ENCODE results near the gene SVBP. TPM values are rescaled to one million over a fixed set of nuclear protein-coding genes. Genes with fewer than 3 reads are reported as not detected.

SVBP gene
- total and polyA plus RNA-seq, 2 donors (not counting 3 experiments of a cell fraction or from before 2014, with no cell fraction given), result 18.1 to 24.1 TPM

GRCh38 chr1:42762269-42762668, 54.9 kb downstream of the SVBP start:
- H3K9me1 ChIP-seq (replicated peaks; ENCODE audit: control insufficient read depth, extremely low read depth, insufficient read depth, low read length), result no peaks in the 10 kb centered on the region
- H3K9ac ChIP-seq (replicated peaks; ENCODE audit: extremely low read depth, insufficient read depth, low read length), result no peak overlapping the region
- FAIRE-seq, result no peak
- H3K79me2 ChIP-seq (ENCODE audit: control insufficient read depth, insufficient read depth, low read length), result peaks cover 43% of the 10 kb centered on the region
- no peak overlapping the region for H3K27ac ChIP-seq (ENCODE audit: insufficient read depth, low read depth, low read length)
- no peak overlapping the region for H3K4me3 ChIP-seq (replicated peaks in 1 of 3; ENCODE audit: insufficient read depth in 1 of 3, low read depth in 1 of 3, low read length in 3 of 3)
- ChIA-PET POLR2A (no interaction called here), CTCF (no interaction called here)
- intact Hi-C loops (cut with micrococcal nuclease) (no loop called here), dilution Hi-C loops (cut with MboI; ENCODE audit: extremely low pct_ligation_motif_present, low sequenced_read_pairs) (no loop called here)
- BruUV-seq (replicated peaks), result no TSS peak
- no peak overlapping the region for H3K4me2 ChIP-seq (ENCODE audit: insufficient read depth, low read length)
- H2AFZ ChIP-seq (ENCODE audit: low read depth, low read length), result no peak overlapping the region
- H3K4me1 ChIP-seq (ENCODE audit: control insufficient read depth, extremely low read depth, insufficient read depth, low read length), result peaks cover 13% of the 10 kb centered on the region
- TF ChIP-seq, protein P1, sequence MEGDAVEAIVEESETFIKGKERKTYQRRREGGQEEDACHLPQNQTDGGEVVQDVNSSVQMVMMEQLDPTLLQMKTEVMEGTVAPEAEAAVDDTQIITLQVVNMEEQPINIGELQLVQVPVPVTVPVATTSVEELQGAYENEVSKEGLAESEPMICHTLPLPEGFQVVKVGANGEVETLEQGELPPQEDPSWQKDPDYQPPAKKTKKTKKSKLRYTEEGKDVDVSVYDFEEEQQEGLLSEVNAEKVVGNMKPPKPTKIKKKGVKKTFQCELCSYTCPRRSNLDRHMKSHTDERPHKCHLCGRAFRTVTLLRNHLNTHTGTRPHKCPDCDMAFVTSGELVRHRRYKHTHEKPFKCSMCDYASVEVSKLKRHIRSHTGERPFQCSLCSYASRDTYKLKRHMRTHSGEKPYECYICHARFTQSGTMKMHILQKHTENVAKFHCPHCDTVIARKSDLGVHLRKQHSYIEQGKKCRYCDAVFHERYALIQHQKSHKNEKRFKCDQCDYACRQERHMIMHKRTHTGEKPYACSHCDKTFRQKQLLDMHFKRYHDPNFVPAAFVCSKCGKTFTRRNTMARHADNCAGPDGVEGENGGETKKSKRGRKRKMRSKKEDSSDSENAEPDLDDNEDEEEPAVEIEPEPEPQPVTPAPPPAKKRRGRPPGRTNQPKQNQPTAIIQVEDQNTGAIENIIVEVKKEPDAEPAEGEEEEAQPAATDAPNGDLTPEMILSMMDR (IDR thresholded peaks at IDR 0.05; ENCODE audit: extremely low read depth in 1 of 2, insufficient read depth in 1 of 2, low read depth in 1 of 2, low read length in 2 of 2), result no peak
- TF ChIP-seq FOS (IDR thresholded peaks at IDR 0.05; ENCODE audit: borderline replicate concordance, insufficient read depth, low read length) (no peak), MYC (IDR thresholded peaks at IDR 0.05; ENCODE audit: low read depth, low read length) (no peak), JUN (IDR thresholded peaks at IDR 0.05; ENCODE audit: borderline replicate concordance, insufficient read depth, insufficient read length, low read depth) (no peak)
- TF ChIP-seq, protein P2, sequence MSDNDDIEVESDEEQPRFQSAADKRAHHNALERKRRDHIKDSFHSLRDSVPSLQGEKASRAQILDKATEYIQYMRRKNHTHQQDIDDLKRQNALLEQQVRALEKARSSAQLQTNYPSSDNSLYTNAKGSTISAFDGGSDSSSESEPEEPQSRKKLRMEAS (IDR thresholded peaks at IDR 0.05; ENCODE audit: insufficient read depth, insufficient read length), result no peak
- H3K36me3 ChIP-seq (ENCODE audit: control insufficient read depth in 2 of 2, extremely low read depth in 1 of 2, insufficient read depth in 2 of 2, low read length in 2 of 2), result peaks cover 0 to 22% of the 10 kb centered on the region in 2 experiments
- H3K9me3 ChIP-seq (replicated peaks; ENCODE audit: control insufficient read depth, insufficient read depth, low read length), result no peaks in the 10 kb centered on the region
- H4K20me1 ChIP-seq (replicated peaks; ENCODE audit: control insufficient read depth, extremely low read depth, insufficient read depth, low read length), result no peaks in the 10 kb centered on the region
- DNase-seq (ENCODE audit: low read depth, low spot score), result no peak
- no peaks in the 10 kb centered on the region for H3K27me3 ChIP-seq (ENCODE audit: control insufficient read depth in 2 of 2, insufficient read depth in 2 of 2, low read length in 2 of 2)

DNA sequence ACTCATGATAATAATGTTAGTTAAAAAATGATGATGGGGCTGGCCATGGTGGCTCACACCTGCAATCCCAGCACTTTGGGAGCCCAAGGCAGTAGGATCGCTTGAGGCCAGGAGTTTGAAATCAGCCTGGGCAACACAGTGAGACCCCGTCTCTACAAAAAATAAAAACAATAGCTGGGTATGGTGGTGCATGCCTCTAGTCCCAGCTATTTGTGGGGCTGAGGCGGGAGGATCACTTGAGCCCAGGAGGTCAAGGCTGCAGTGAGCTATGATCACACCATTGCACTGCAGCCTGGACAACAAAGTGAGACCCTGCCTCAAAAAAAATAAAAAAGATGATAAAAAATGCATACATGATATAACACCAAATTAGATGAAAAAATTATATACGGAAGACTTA, 55.6 kb downstream of the SVBP start:
- CTCF ChIA-PET, result interaction anchor here (1.3 kb wide), 1 partner anchor 132 kb away, joined by 4 read pairs; no protein-coding TSS in a partner anchor

More for the DNA sequence above, 55.6 kb downstream of the SVBP start:
- peaks cover 0 to 27% of the 10 kb centered on the region in 2 experiments for H3K36me3 ChIP-seq (ENCODE audit: control insufficient read depth in 2 of 2, extremely low read depth in 1 of 2, insufficient read depth in 2 of 2, low read length in 2 of 2)
- H3K4me2 ChIP-seq (ENCODE audit: insufficient read depth, low read length), result no peak overlapping the region
- H3K9me3 ChIP-seq (replicated peaks; ENCODE audit: control insufficient read depth, insufficient read depth, low read length), result no peaks in the 10 kb centered on the region
- no peaks in the 10 kb centered on the region for H3K27me3 ChIP-seq (ENCODE audit: control insufficient read depth in 2 of 2, insufficient read depth in 2 of 2, low read length in 2 of 2)
- H2AFZ ChIP-seq (ENCODE audit: low read depth, low read length), result no peak overlapping the region
- H3K4me3 ChIP-seq (replicated peaks in 1 of 3; ENCODE audit: insufficient read depth in 1 of 3, low read depth in 1 of 3, low read length in 3 of 3), result no peak overlapping the region
- POLR2A ChIA-PET, result no interaction called here
- FAIRE-seq (no peak), DNase-seq (ENCODE audit: low read depth, low spot score) (no peak)
- no peak overlapping the region for H3K9ac ChIP-seq (replicated peaks; ENCODE audit: extremely low read depth, insufficient read depth, low read length)
- peaks cover 41% of the 10 kb centered on the region for H3K79me2 ChIP-seq (ENCODE audit: control insufficient read depth, insufficient read depth, low read length)
- TF ChIP-seq MYC (IDR thresholded peaks at IDR 0.05; ENCODE audit: low read depth, low read length) (no peak), EZH2 (IDR thresholded peaks at IDR 0.05; ENCODE audit: borderline replicate concordance, low read depth, low read length, severe bottlenecking) (no peak), GATA2 (IDR thresholded peaks at IDR 0.05; ENCODE audit: insufficient read depth, insufficient read length, low read depth, low read length) (no peak), JUN (IDR thresholded peaks at IDR 0.05; ENCODE audit: borderline replicate concordance, insufficient read depth, insufficient read length, low read depth) (no peak), FOS (IDR thresholded peaks at IDR 0.05; ENCODE audit: borderline replicate concordance, insufficient read depth, low read length) (no peak), POLR2A (IDR thresholded peaks at IDR 0.05; ENCODE audit: low read depth, low read length) (no peak), POLR2AphosphoS5 (IDR thresholded peaks at IDR 0.05; ENCODE audit: insufficient read depth, low read depth, low read length) (no peak)
- TF ChIP-seq, protein P1 (IDR thresholded peaks at IDR 0.05; ENCODE audit: extremely low read depth in 1 of 2, insufficient read depth in 1 of 2, low read depth in 1 of 2, low read length in 2 of 2), result no peak
- TF ChIP-seq, protein P2 (IDR thresholded peaks at IDR 0.05; ENCODE audit: insufficient read depth, insufficient read length), result no peak
- no TSS peak for BruUV-seq (replicated peaks)
- H4K20me1 ChIP-seq (replicated peaks; ENCODE audit: control insufficient read depth, extremely low read depth, insufficient read depth, low read length), result no peaks in the 10 kb centered on the region
- peaks cover 13% of the 10 kb centered on the region for H3K4me1 ChIP-seq (ENCODE audit: control insufficient read depth, extremely low read depth, insufficient read depth, low read length)
- dilution Hi-C loops (cut with MboI; ENCODE audit: extremely low pct_ligation_motif_present, low sequenced_read_pairs) (no loop called here), intact Hi-C loops (cut with micrococcal nuclease) (no loop called here)
- no peak overlapping the region for H3K27ac ChIP-seq (ENCODE audit: insufficient read depth, low read depth, low read length)
- H3K9me1 ChIP-seq (replicated peaks; ENCODE audit: control insufficient read depth, extremely low read depth, insufficient read depth, low read length), result no peaks in the 10 kb centered on the region
